Measurements from ENCODE around the gene CALCOCO1. TPM values are rescaled to one million over a fixed set of nuclear protein-coding genes. Genes with fewer than 3 reads are reported as not detected.

The CALCOCO1 gene
- total RNA-seq, 1 donor from 2014 or later, result 25.3 TPM

DNA sequence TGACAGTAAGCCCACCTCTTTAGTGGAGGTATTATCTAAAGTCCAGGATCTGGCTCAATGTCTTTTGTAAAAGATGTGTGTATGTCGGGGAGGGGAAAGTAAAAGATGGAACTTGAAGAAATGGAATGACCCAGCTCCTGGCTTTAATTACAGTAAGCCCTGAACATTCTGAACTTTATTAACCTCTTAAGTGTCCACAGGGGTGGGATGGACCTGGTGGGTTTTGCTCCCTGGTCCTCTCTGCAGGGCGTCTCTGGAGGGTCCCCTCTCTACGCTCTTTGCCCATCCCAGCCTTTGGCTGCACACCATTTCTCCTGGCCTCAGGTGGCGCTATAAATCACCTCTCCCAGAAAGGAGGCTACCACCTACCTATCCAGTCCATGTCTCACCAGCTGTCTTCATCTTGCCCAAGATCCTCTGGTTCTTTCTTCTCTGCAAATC lies 28.2 kb upstream of the CALCOCO1 start:
- Histone ChIP-seq H3K4me1 (peaks cover 66% of the 10 kb centered on the region), H3K79me2 (ENCODE audit: low read depth) (no peaks in the 10 kb centered on the region), H3K9ac (no peak overlapping the region), H4K20me1 (ENCODE audit: low read depth) (no peaks in the 10 kb centered on the region), H3K4me2 (peak overlapping the region; percentile 1), H3K9me3 (ENCODE audit: low read depth) (no peaks in the 10 kb centered on the region), H3K36me3 (no peaks in the 10 kb centered on the region), H3F3A (ENCODE audit: low read depth) (peaks cover 29% of the 10 kb centered on the region), H2AFZ (replicated peaks) (no peak overlapping the region), H3K4me3 (no peak overlapping the region), H3K27me3 (peaks cover 93% of the 10 kb centered on the region), H3K27ac (no peak overlapping the region)
- H3K36me3 Mint-ChIP-seq, result no peaks in the 10 kb centered on the region
- TF ChIP-seq EZH2phosphoT487 (IDR thresholded peaks at IDR 0.05), result no peak
- TF ChIP-seq, protein P1, sequence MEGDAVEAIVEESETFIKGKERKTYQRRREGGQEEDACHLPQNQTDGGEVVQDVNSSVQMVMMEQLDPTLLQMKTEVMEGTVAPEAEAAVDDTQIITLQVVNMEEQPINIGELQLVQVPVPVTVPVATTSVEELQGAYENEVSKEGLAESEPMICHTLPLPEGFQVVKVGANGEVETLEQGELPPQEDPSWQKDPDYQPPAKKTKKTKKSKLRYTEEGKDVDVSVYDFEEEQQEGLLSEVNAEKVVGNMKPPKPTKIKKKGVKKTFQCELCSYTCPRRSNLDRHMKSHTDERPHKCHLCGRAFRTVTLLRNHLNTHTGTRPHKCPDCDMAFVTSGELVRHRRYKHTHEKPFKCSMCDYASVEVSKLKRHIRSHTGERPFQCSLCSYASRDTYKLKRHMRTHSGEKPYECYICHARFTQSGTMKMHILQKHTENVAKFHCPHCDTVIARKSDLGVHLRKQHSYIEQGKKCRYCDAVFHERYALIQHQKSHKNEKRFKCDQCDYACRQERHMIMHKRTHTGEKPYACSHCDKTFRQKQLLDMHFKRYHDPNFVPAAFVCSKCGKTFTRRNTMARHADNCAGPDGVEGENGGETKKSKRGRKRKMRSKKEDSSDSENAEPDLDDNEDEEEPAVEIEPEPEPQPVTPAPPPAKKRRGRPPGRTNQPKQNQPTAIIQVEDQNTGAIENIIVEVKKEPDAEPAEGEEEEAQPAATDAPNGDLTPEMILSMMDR (IDR thresholded peaks at IDR 0.05), result peak; percentile 49
- no peak overlapping the region for H3K4me3 Mint-ChIP-seq
- peaks cover 36% of the 10 kb centered on the region for H3K4me1 Mint-ChIP-seq
- peaks cover 13% of the 10 kb centered on the region for H3K27me3 Mint-ChIP-seq (ENCODE audit: insufficient read depth, low read depth)
- H3K9me3 Mint-ChIP-seq, result no peaks in the 10 kb centered on the region
- H3K27ac Mint-ChIP-seq, result no peak overlapping the region
- no peak for DNase-seq (ENCODE audit: low spot score)

DNA sequence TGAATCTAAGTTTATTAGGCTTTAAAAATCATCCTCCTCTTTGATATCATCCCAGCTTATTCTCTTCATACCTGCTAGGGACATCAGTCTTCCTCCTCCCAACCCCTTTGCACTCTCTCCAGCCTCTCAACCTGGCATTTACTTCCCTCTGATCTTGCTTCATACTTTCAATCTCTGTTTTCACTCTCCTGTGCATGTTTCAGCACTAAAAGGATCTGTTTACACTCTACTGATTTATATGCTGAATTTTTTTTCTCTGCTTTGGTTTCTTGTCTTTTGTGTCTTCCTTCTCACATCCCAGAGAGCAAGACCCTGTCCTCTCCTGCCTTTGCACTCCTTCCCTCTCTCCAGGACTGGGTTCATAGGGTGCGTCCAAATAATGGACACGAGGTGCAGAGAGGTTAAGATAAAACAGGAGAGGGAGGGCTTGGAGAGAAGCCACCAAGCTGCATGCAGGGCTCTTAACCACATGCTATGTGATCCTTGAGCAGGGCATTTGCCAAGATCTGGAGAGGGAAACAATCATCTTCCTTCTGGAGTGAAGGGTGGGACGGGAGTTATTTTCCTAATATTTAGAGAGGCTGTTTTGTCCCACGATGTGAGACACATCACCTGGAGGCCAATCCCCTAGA lies 27.5 kb upstream of the CALCOCO1 start:
- peak overlapping the region; percentile 23 for H3K4me2 ChIP-seq
- H3K27ac Mint-ChIP-seq, result no peak overlapping the region
- no peak for DNase-seq (ENCODE audit: low spot score)

DNA sequence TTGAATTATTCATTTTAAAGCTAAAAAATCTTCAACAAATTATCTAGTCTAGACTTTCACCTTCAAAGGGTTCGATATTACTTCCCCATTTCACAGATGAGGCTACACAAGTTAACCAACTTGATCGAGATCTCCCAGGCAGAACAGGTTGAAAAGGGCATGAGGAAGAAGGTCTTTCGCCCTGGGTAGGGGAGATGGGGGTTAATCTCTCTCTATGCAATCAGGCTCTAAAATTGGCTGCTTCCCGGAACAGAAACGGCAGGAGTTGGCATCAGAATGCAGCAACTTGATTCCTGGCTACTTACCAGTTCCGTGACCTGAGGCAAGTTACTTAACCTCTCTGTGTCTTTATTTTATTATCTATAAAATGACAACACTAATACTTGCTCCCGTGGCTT lies 26.9 kb upstream of the CALCOCO1 start:
- Histone ChIP-seq H4K20me1 (ENCODE audit: low read depth) (no peaks in the 10 kb centered on the region), H2AFZ (replicated peaks) (no peak overlapping the region), H3K79me2 (ENCODE audit: low read depth) (no peaks in the 10 kb centered on the region), H3K4me2 (no peak overlapping the region), H3K9ac (no peak overlapping the region), H3K27ac (no peak overlapping the region), H3K4me1 (peaks cover 63% of the 10 kb centered on the region), H3F3A (ENCODE audit: low read depth) (peaks cover 29% of the 10 kb centered on the region), H3K9me3 (ENCODE audit: low read depth) (no peaks in the 10 kb centered on the region), H3K36me3 (no peaks in the 10 kb centered on the region), H3K27me3 (peaks cover 93% of the 10 kb centered on the region), H3K4me3 (no peak overlapping the region)
- DNase-seq (ENCODE audit: low spot score), result no peak
- peaks cover 36% of the 10 kb centered on the region for H3K4me1 Mint-ChIP-seq
- no peaks in the 10 kb centered on the region for H3K9me3 Mint-ChIP-seq
- no peaks in the 10 kb centered on the region for H3K36me3 Mint-ChIP-seq
- TF ChIP-seq EZH2phosphoT487 (IDR thresholded peaks at IDR 0.05) (no peak), EZH2 (IDR thresholded peaks at IDR 0.05) (no peak)
- TF ChIP-seq, protein P1 (IDR thresholded peaks at IDR 0.05), result no peak
- H3K27me3 Mint-ChIP-seq (ENCODE audit: insufficient read depth, low read depth), result peaks cover 9% of the 10 kb centered on the region
- H3K27ac Mint-ChIP-seq, result no peak overlapping the region
- H3K4me3 Mint-ChIP-seq, result no peak overlapping the region

More for the DNA sequence above, 27.5 kb upstream of the CALCOCO1 start:
- Histone ChIP-seq H3K79me2 (ENCODE audit: low read depth) (no peaks in the 10 kb centered on the region), H3K27ac (no peak overlapping the region), H3K27me3 (peaks cover 93% of the 10 kb centered on the region), H4K20me1 (ENCODE audit: low read depth) (no peaks in the 10 kb centered on the region), H3K36me3 (no peaks in the 10 kb centered on the region), H2AFZ (replicated peaks) (no peak overlapping the region), H3K9me3 (ENCODE audit: low read depth) (no peaks in the 10 kb centered on the region), H3K4me3 (no peak overlapping the region), H3K4me1 (peaks cover 69% of the 10 kb centered on the region), H3K9ac (no peak overlapping the region), H3F3A (ENCODE audit: low read depth) (peaks cover 29% of the 10 kb centered on the region)
- H3K36me3 Mint-ChIP-seq, result no peaks in the 10 kb centered on the region
- TF ChIP-seq EZH2 (IDR thresholded peaks at IDR 0.05) (no peak), EZH2phosphoT487 (IDR thresholded peaks at IDR 0.05) (no peak)
- TF ChIP-seq, protein P1 (IDR thresholded peaks at IDR 0.05), result no peak
- no peak overlapping the region for H3K4me3 Mint-ChIP-seq
- H3K9me3 Mint-ChIP-seq, result no peaks in the 10 kb centered on the region
- peaks cover 13% of the 10 kb centered on the region for H3K27me3 Mint-ChIP-seq (ENCODE audit: insufficient read depth, low read depth)
- H3K4me1 Mint-ChIP-seq, result peaks cover 36% of the 10 kb centered on the region
